Spleen (tissue), 11 donors: ENCODE measurements around the gene LMOD3. TPM values are rescaled to one million over a fixed set of nuclear protein-coding genes. Genes with fewer than 3 reads are reported as not detected.

Source experiments
- DNase-seq: peaks from one replicate; pipeline ENCODE4 v3.0.0-alpha.2; 2020
- H3K27ac ChIP-seq, 8 donors: fragments of 200-600 bp; sonication (generic) in 7 of 8; 1 replicate in 4 of 8; 2 replicates in 4 of 8; pipeline versions ENCODE4 v1.5.0 to v1.8.0; 2016 to 2021; ENCODE audit warnings: inconsistent platforms in 4 of 8, mild to moderate bottlenecking in 4 of 8, moderate library complexity in 1 of 8
- H3K27me3 ChIP-seq, 7 donors: fragments of 200-600 bp; sonication (generic) in 6 of 7; replicated peaks in 1 of 7; 1 replicate in 4 of 7; 2 replicates in 3 of 7; pipeline versions ENCODE4 v1.5.0 to v1.8.0; 2016 to 2021; ENCODE audit warnings: inconsistent platforms in 3 of 7, mild to moderate bottlenecking in 1 of 7
- H3K36me3 ChIP-seq, 6 donors: fragments of 200-600 bp; sonication (generic) in 5 of 6; 1 replicate in 4 of 6; 2 replicates in 2 of 6; pipeline versions ENCODE4 v1.5.0 to v1.8.0; 2016 to 2021; ENCODE audit warnings: inconsistent platforms in 2 of 6
- H3K4me1 ChIP-seq, 6 donors: fragments of 200-600 bp; sonication (generic) in 5 of 6; 1 replicate in 3 of 6; 2 replicates in 3 of 6; pipeline versions ENCODE4 v1.5.0 to v1.8.0; 2016 to 2021; ENCODE audit warnings: inconsistent platforms in 3 of 6
- H3K4me3 ChIP-seq, 8 donors: fragments of 200-600 bp; sonication (generic) in 7 of 8; 1 replicate in 4 of 8; 2 replicates in 4 of 8; pipeline versions ENCODE4 v1.5.0 to v1.8.0; 2016 to 2021; ENCODE audit warnings: inconsistent platforms in 4 of 8, mild to moderate bottlenecking in 4 of 8, moderate library complexity in 2 of 8
- H3K9me3 ChIP-seq, 8 donors: fragments of 200-600 bp; sonication (generic) in 7 of 8; 1 replicate in 4 of 8; 2 replicates in 4 of 8; pipeline versions ENCODE4 v1.5.0 to v1.8.0; 2016 to 2021; ENCODE audit warnings: inconsistent platforms in 4 of 8
- CTCF ChIP-seq, 11 experiments: fragments of 200-600 bp in 7 of 11; fragments of 450-650 bp in 4 of 11; sonication (generic) in 4 of 11; IDR thresholded peaks in 8 of 11; conservative IDR thresholded peaks in 3 of 11; 1 replicate in 7 of 11; 2 replicates in 4 of 11; pipeline versions ENCODE4 v1.4.0 to v1.8.0; 2016 to 2021; ENCODE audit warnings: antibody characterized with exemption in 11 of 11, inconsistent platforms in 4 of 11, mild to moderate bottlenecking in 1 of 11
- POLR2A ChIP-seq, 3 donors: fragments of 450-650 bp; IDR thresholded peaks; one replicate each; pipeline ENCODE4 v1.5.1; 2017; ENCODE audit warnings: antibody characterized with exemption in 3 of 3, mild to moderate bottlenecking in 1 of 3
- POLR2AphosphoS5 ChIP-seq, 3 donors: sonication (generic); formaldehyde crosslinking; IDR thresholded peaks; one replicate each; pipeline ENCODE4 v1.5.1; 2017; ENCODE audit warnings: antibody characterized with exemption in 3 of 3
- WGBS, 5 donors: extraction: QIAGEN DNeasy Blood & Tissue Kit in 3 of 5; methylation state at CpG; one replicate each; pipeline versions ENCODE4 v1.1.5 to v1.1.7; 2013 to 2018; 5-methylcytosine and 5-hydroxymethylcytosine counted together
- intact Hi-C: fragments of 100-400 bp; cut with DNase I; formaldehyde crosslinking; loops from one replicate; pipeline ENCODE4 v1.15.0; 2023; ENCODE audit warnings: low total_unique reads
- polyA plus RNA-seq, 3 donors: library from polyadenylated mRNA; stranded (reverse); fragments of 200-250 nt; gene quantifications; one replicate each; pipeline ENCODE4 v1.2.1, GENCODE V29; 2013
- total RNA-seq, 7 donors: library from RNA; depleted of rRNA in 3 of 7; stranded (reverse); fragments of >200 nt in 3 of 7; fragmentation: NEBNext Ultra II Directional in 4 of 7; extraction: Animal tissue kit (Norgen Biotek cat#: 25700) in 4 of 7; gene quantifications; one replicate each; pipeline versions ENCODE4 v1.1.0 to v1.2.1, GENCODE V29; 2016 to 2021
- donor health status: healthy with polysubstance abuse.
- donor health status: DM: no; HTN: no; CAD: no; lungs with moderate emphysema.
- donor health status: DM: no; HTN: no; CAD: no.
- donor health status: Bipolar disorder and iron deficiency.
- donor health status: healthy.
- donor health status: DM: no; HTN: no; CAD: no.
- donor health status: DM: yes; HTN: yes; CAD: no.

Gene LMOD3
- total and polyA plus RNA-seq, 10 donors, result 0.10 to 1.2 (median 0.22) TPM; not detected in 1

- no peak overlapping the region for H3K4me3 ChIP-seq
- no peak overlapping the region for H3K27ac ChIP-seq
- H3K27me3 ChIP-seq, result no peaks in the 10 kb centered on the region
- intact Hi-C loops, result no loop called here
- no peaks in the 10 kb centered on the region for H3K9me3 ChIP-seq
- H3K36me3 ChIP-seq, result no peaks in the 10 kb centered on the region
- no peaks in the 10 kb centered on the region for H3K4me1 ChIP-seq
- DNase-seq, result no peak
- TF ChIP-seq POLR2A (IDR thresholded peaks at IDR 0.05) (no peak), CTCF (IDR thresholded peaks at IDR 0.05 in 8 of 11, conservative IDR thresholded peaks at IDR 0.05 in 3 of 11) (no peak), POLR2AphosphoS5 (IDR thresholded peaks at IDR 0.05) (no peak)
These were observed 6.1 kb upstream of the LMOD3 start for GRCh38 chr3:69128509-69128908.

- WGBS, 5 donors, result 56 to 95% (median 87%) methylated on average over 2 of the region's 2 CpGs
- no peak overlapping the region for H3K27ac ChIP-seq
- intact Hi-C loops, result no loop called here
- no peak overlapping the region for H3K4me3 ChIP-seq
- no peaks in the 10 kb centered on the region for H3K36me3 ChIP-seq
- no peaks in the 10 kb centered on the region for H3K9me3 ChIP-seq
- TF ChIP-seq POLR2AphosphoS5 (IDR thresholded peaks at IDR 0.05) (no peak), POLR2A (IDR thresholded peaks at IDR 0.05) (no peak), CTCF (IDR thresholded peaks at IDR 0.05 in 8 of 11, conservative IDR thresholded peaks at IDR 0.05 in 3 of 11) (no peak)
- no peaks in the 10 kb centered on the region for H3K27me3 ChIP-seq
- H3K4me1 ChIP-seq, result peaks cover 0 to 6% (median 1%) of the 10 kb centered on the region in 6 donors
- no peak for DNase-seq
These were observed 4.6 kb upstream of the LMOD3 start for GRCh38 chr3:69126999-69127398.

DNA sequence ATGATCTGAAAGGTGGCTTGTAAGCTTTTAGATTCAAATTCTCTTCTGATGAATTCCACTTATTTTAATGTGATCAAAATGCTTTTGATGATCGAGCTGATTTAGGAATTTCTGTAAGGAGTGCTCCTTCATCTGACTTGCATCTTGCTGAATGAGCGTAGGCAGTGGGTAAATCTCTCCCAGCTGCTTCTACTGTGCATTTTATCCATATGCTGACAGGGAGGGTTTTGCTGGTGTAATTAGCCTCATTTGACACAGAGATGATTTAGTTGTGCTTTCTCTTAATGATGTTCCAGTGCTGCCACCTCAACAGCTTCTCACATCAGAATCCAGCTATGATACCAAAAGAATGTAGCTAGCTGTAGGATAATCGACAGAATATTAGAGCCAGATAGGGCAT is 3.8 kb upstream of the LMOD3 start:
- intact Hi-C loops, result no loop called here
- no peak for DNase-seq
- H3K36me3 ChIP-seq, result no peaks in the 10 kb centered on the region
- no peak overlapping the region for H3K4me3 ChIP-seq
- H3K4me1 ChIP-seq, result peaks cover 0 to 12% (median 6%) of the 10 kb centered on the region in 6 donors
- WGBS, 5 donors, result 81 to 93% (median 90%) methylated on average over 3 of the region's 3 CpGs
- no peaks in the 10 kb centered on the region for H3K9me3 ChIP-seq
- no peak for TF ChIP-seq CTCF (IDR thresholded peaks at IDR 0.05 in 8 of 11, conservative IDR thresholded peaks at IDR 0.05 in 3 of 11)
- no peak for TF ChIP-seq POLR2A (IDR thresholded peaks at IDR 0.05)
- H3K27me3 ChIP-seq, result no peaks in the 10 kb centered on the region
- H3K27ac ChIP-seq, result no peak overlapping the region

- TF ChIP-seq CTCF (IDR thresholded peaks at IDR 0.05 in 8 of 11, conservative IDR thresholded peaks at IDR 0.05 in 3 of 11) (no peak), POLR2AphosphoS5 (IDR thresholded peaks at IDR 0.05) (no peak)
- Histone ChIP-seq H3K27me3 (no peaks in the 10 kb centered on the region), H3K4me1 (peaks cover 0 to 18% (median 10%) of the 10 kb centered on the region in 6 donors), H3K27ac (peak overlapping the region in 1 of 8 donors; percentile 7), H3K36me3 (no peaks in the 10 kb centered on the region), H3K4me3 (no peak overlapping the region), H3K9me3 (no peaks in the 10 kb centered on the region)
- intact Hi-C loops, result no loop called here
- 30 to 62% (median 45%) methylated on average over 8 of the region's 8 CpGs for WGBS, 5 donors
- DNase-seq, result no peak
These were observed 445 bp downstream of the LMOD3 start for GRCh38 chr3:69121950-69122349.
